Measurements from ENCODE around the gene DIP2C.

- TF ChIP-seq SUZ12 (IDR thresholded peaks at IDR 0.05) (no peak), FOXK2 (IDR thresholded peaks at IDR 0.05) (no peak), BHLHE40 (IDR thresholded peaks at IDR 0.05; ENCODE audit: borderline replicate concordance) (no peak), NFRKB (IDR thresholded peaks at IDR 0.05) (no peak), ARNT (IDR thresholded peaks at IDR 0.05) (no peak), TARDBP (IDR thresholded peaks at IDR 0.05) (no peak), FOXM1 (IDR thresholded peaks at IDR 0.05; ENCODE audit: borderline replicate concordance) (no peak), L3MBTL2 (conservative IDR thresholded peaks at IDR 0.05) (no peak), HDGF (IDR thresholded peaks at IDR 0.05; ENCODE audit: borderline replicate concordance) (no peak)
Measured at GRCh38 chr10:497898-498451, 191.5 kb downstream of the DIP2C start.

All from HEK293T (cell line).